Esophagus muscularis mucosa (tissue), 4 donors: ENCODE data around the gene EFEMP2. TPM values are rescaled to one million over a fixed set of nuclear protein-coding genes. Genes with fewer than 3 reads are reported as not detected.
A peak's percentile ranks its signal among the peaks of the same experiment; 100 is the strongest.

Experiments
- DNase-seq: peaks from one replicate; pipeline ENCODE4 v3.0.0-alpha.2; 2017; ENCODE audit errors: extremely low spot score
- H3K27ac ChIP-seq, 4 donors: fragments of 200-600 bp; sonication (generic); replicated peaks in 1 of 4; 1 replicate in 3 of 4; 2 replicates in 1 of 4; pipeline ENCODE4 v1.5.1; 2016 to 2019; ENCODE audit warnings: mild to moderate bottlenecking in 1 of 4
- H3K27me3 ChIP-seq, 4 donors: fragments of 200-600 bp; sonication (generic); one replicate each; pipeline versions ENCODE4 v1.5.1 to v1.6.0; 2016 to 2019
- H3K36me3 ChIP-seq, 4 donors: fragments of 200-600 bp; sonication (generic); one replicate each; pipeline ENCODE4 v1.5.1; 2016 to 2019
- H3K4me1 ChIP-seq, 4 donors: fragments of 200-600 bp; sonication (generic); one replicate each; pipeline ENCODE4 v1.5.1; 2016 to 2019
- H3K4me3 ChIP-seq, 4 donors: fragments of 200-600 bp; sonication (generic); 1 replicate in 2 of 4; 2 replicates in 2 of 4; pipeline ENCODE4 v1.5.1; 2016 to 2019; ENCODE audit warnings: mild to moderate bottlenecking in 4 of 4, moderate library complexity in 1 of 4
- H3K9me3 ChIP-seq, 4 donors: fragments of 200-600 bp; sonication (generic); 1 replicate in 3 of 4; 2 replicates in 1 of 4; pipeline ENCODE4 v1.5.1; 2016 to 2019
- CTCF ChIP-seq, 3 experiments: fragments of 200-600 bp in 2 of 3; fragments of 450-650 bp in 1 of 3; sonication (generic) in 2 of 3; IDR thresholded peaks; one replicate each; pipeline ENCODE4 v1.5.1; 2017 to 2019; ENCODE audit warnings: antibody characterized with exemption in 3 of 3, mild to moderate bottlenecking in 2 of 3, moderate library complexity in 1 of 3
- EP300 ChIP-seq: sonication (generic); formaldehyde crosslinking; IDR thresholded peaks from one replicate; pipeline ENCODE4 v1.6.1; 2017; ENCODE audit warnings: antibody characterized with exemption
- POLR2A ChIP-seq: fragments of 450-650 bp; IDR thresholded peaks from one replicate; pipeline ENCODE4 v1.6.1; 2017; ENCODE audit warnings: antibody characterized with exemption, moderate library complexity, mild to moderate bottlenecking, low read depth
- POLR2AphosphoS5 ChIP-seq, 2 donors: sonication (generic); formaldehyde crosslinking; IDR thresholded peaks; one replicate each; pipeline ENCODE4 v1.6.1; 2017; ENCODE audit warnings: antibody characterized with exemption in 2 of 2
- WGBS: methylation state at CpG from one replicate; pipeline ENCODE4 v1.1.5; 2018; 5-methylcytosine and 5-hydroxymethylcytosine counted together
- intact Hi-C: fragments of 100-400 bp; cut with DNase I; formaldehyde crosslinking; loops from one replicate; pipeline ENCODE4 v1.15.1; 2023
- total RNA-seq, 4 donors: library from RNA; depleted of rRNA; stranded (reverse); fragments of >200 nt; gene quantifications; one replicate each; pipeline versions ENCODE4 v1.1.0 to v1.2.1, GENCODE V29; 2016

The EFEMP2 gene
- total RNA-seq, 4 donors from 2014 or later: 71.8 to 111 (median 82.2) TPM

GRCh38 chr11:65885231-65885630 lies 12.6 kb upstream of the EFEMP2 start:
- intact Hi-C loops: loop anchor here (5.0 kb wide), 1 partner anchor 117 kb away; the partner anchor contains the start of genes BANF1 and EIF1AD
- Histone ChIP-seq H3K4me1 (peaks cover 26 to 55% (median 44%) of the 10 kb centered on the region in 4 donors), H3K4me3 (no peak overlapping the region), H3K36me3 (peaks cover 8 to 48% (median 44%) of the 10 kb centered on the region in 4 donors), H3K9me3 (no peaks in the 10 kb centered on the region), H3K27me3 (no peaks in the 10 kb centered on the region), H3K27ac (peak overlapping the region; percentile 39 to 57 (median 47))
- no peak for DNase-seq
- WGBS: 91% methylated on average over 7 of the region's 7 CpGs
- TF ChIP-seq POLR2AphosphoS5 (IDR thresholded peaks at IDR 0.05) (no peak), POLR2A (no peak), CTCF (IDR thresholded peaks at IDR 0.05) (no peak), EP300 (no peak)

GRCh38 chr11:65884716-65885092 lies 12.1 kb upstream of the EFEMP2 start:
- no peak for DNase-seq
- TF ChIP-seq EP300: no peak
- peak; percentile 97 to 98 (median 98) for TF ChIP-seq CTCF (IDR thresholded peaks at IDR 0.05)
- peak; percentile 57 to 87 for TF ChIP-seq POLR2AphosphoS5 (IDR thresholded peaks at IDR 0.05)
- TF ChIP-seq POLR2A: no peak
- H3K27ac ChIP-seq: peak overlapping the region; percentile 39 to 57 (median 47)
- no peaks in the 10 kb centered on the region for H3K9me3 ChIP-seq
- H3K4me1 ChIP-seq: peaks cover 21 to 50% (median 39%) of the 10 kb centered on the region in 4 donors
- no peaks in the 10 kb centered on the region for H3K27me3 ChIP-seq
- H3K4me3 ChIP-seq: no peak overlapping the region
- WGBS: 0% methylated on average over 3 of the region's 9 CpGs
- H3K36me3 ChIP-seq: peaks cover 8 to 48% (median 44%) of the 10 kb centered on the region in 4 donors
- intact Hi-C loops: loop anchor here (1.0 to 5.0 kb wide), 2 partner anchors 103 to 118 kb away; partner anchors contain the start of genes BANF1 and EIF1AD

- no peaks in the 10 kb centered on the region for H3K27me3 ChIP-seq
- 83% methylated on average over 20 of the region's 28 CpGs for WGBS
- no peak overlapping the region for H3K4me3 ChIP-seq
- intact Hi-C loops: loop anchor here (1.0 kb wide), 1 partner anchor 103 kb away; no protein-coding TSS in a partner anchor
- TF ChIP-seq POLR2AphosphoS5 (IDR thresholded peaks at IDR 0.05) (no peak), POLR2A (no peak), CTCF (IDR thresholded peaks at IDR 0.05) (no peak), EP300 (no peak)
- H3K36me3 ChIP-seq: peaks cover 8 to 48% (median 44%) of the 10 kb centered on the region in 4 donors
- no peak for DNase-seq
- peaks cover 15 to 43% (median 33%) of the 10 kb centered on the region in 4 donors for H3K4me1 ChIP-seq
- peak overlapping the region; percentile 5 to 57 (median 46) for H3K27ac ChIP-seq
- no peaks in the 10 kb centered on the region for H3K9me3 ChIP-seq
These were observed 11.5 kb upstream of the EFEMP2 start for GRCh38 chr11:65883786-65884715.

GRCh38 chr11:65883058-65883761 lies 10.6 kb upstream of the EFEMP2 start:
- Histone ChIP-seq H3K4me1 (peaks cover 15 to 39% (median 28%) of the 10 kb centered on the region in 4 donors), H3K27ac (no peak overlapping the region), H3K27me3 (no peaks in the 10 kb centered on the region), H3K36me3 (peaks cover 8 to 48% (median 44%) of the 10 kb centered on the region in 4 donors), H3K9me3 (no peaks in the 10 kb centered on the region), H3K4me3 (no peak overlapping the region)
- 87% methylated on average over 13 of the region's 13 CpGs for WGBS
- intact Hi-C loops: no loop called here
- DNase-seq: no peak
- TF ChIP-seq POLR2A (no peak), POLR2AphosphoS5 (IDR thresholded peaks at IDR 0.05) (no peak), CTCF (IDR thresholded peaks at IDR 0.05) (no peak), EP300 (no peak)
